ENCODE measurements around the gene DGCR8. TPM values are rescaled to one million over a fixed set of nuclear protein-coding genes. Genes with fewer than 3 reads are reported as not detected.

DGCR8 gene
- total and polyA plus RNA-seq, 2 of the 4 experiments (the other 2 are of a cell fraction): 16.7 to 25.3 TPM

DNA sequence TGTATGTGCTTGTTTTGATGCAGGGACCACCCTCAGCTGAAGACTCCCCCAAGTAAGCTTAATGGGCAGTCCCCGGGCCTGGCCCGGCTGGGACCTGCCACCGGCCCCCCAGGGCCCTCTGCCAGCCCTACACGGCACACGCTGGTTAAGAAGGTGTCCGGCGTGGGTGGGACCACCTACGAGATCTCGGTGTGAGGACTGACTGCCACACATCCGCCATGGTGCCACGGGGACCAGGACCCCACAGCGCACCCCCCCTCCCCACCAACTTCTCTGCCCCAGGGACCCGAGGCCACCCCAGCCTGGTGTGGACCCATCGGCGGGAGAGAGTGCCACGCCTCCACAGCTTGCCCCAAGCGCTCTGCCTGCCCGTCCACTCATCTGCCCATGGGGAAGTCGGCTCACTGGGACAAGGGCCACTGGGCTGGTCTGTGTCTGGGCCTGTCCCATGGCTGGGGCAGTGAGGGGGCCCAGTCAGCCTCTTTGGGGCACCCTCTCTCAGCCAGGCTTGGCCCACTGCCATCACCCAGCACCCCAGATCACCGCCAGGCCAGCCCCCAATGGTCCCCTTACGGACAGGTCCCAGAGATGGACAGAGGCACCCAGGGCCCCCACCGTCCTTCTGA is 65.3 kb downstream of the DGCR8 start:
- Histone ChIP-seq H2BK20ac (ENCODE audit: low read depth, low read length) (no peak overlapping the region), H3K36me3 (ENCODE audit: control insufficient read depth, insufficient read depth, low read length) (peaks cover 13% of the 10 kb centered on the region; the same call in 1 of the 2 replicates), H2BK120ac (ENCODE audit: low read depth, low read length) (no peak overlapping the region), H2BK15ac (ENCODE audit: low read depth, low read length) (no peak overlapping the region), H3K14ac (replicated peaks; ENCODE audit: low read depth, low read length) (no peak overlapping the region), H3K4ac (ENCODE audit: low read depth, low read length) (no peak overlapping the region), H4K5ac (ENCODE audit: low read depth, low read length) (no peak overlapping the region), H3K18ac (ENCODE audit: low read depth, low read length) (no peak overlapping the region), H3K27me3 (ENCODE audit: control insufficient read depth, insufficient read depth, low read length) (no peaks in the 10 kb centered on the region), H3K4me2 (ENCODE audit: low read depth, low read length) (no peak overlapping the region), H3K9me3 (ENCODE audit: control insufficient read depth, insufficient read depth, low read length) (no peaks in the 10 kb centered on the region), H4K91ac (ENCODE audit: insufficient read depth, low read depth, low read length) (no peak overlapping the region), H3K9me1 (ENCODE audit: insufficient read depth, low read length) (peaks cover 11% of the 10 kb centered on the region; the same call in 1 of the 2 replicates), H4K8ac (ENCODE audit: low read depth in 2 of 2, low read length in 2 of 2) (no peak overlapping the region), H2AFZ (replicated peaks; ENCODE audit: low read length, poor library complexity) (no peak overlapping the region), H3K56ac (ENCODE audit: extremely low read depth, insufficient read depth, low read length) (no peak overlapping the region), H3K27ac (ENCODE audit: insufficient read depth, low read length) (no peak overlapping the region), H3K79me1 (ENCODE audit: low read depth in 1 of 2, low read length in 2 of 2) (peaks cover 8 to 32% of the 10 kb centered on the region in 2 experiments; a peak in 3 of 4 replicates), H3K23ac (ENCODE audit: low read depth, low read length) (no peak overlapping the region), H2AK9ac (replicated peaks; ENCODE audit: low read depth, low read length, poor library complexity) (no peak overlapping the region), H2BK5ac (ENCODE audit: low read depth, low read length, poor library complexity, severe bottlenecking) (no peak overlapping the region), H3K4me1 (ENCODE audit: control insufficient read depth, insufficient read depth, low read length) (peaks cover 16% of the 10 kb centered on the region), H2AK5ac (ENCODE audit: low read depth, low read length) (no peak overlapping the region), H4K20me1 (ENCODE audit: insufficient read depth, low read length) (peaks cover 16% of the 10 kb centered on the region), H3K9ac (ENCODE audit: low read depth, low read length) (no peak overlapping the region), H3K4me3 (ENCODE audit: insufficient read depth, low read depth, low read length) (no peak overlapping the region)
- dilution Hi-C loops (cut with HindIII; ENCODE audit: low sequenced_read_pairs, unreplicated experiment): no loop called here
- ChIA-PET CTCF (no interaction called here), POLR2A (ENCODE audit: unreplicated experiment) (no interaction called here)
- no peak for ATAC-seq (ENCODE audit: low read depth)
- intact Hi-C loops (cut with micrococcal nuclease): no loop called here
- in situ Hi-C loops (cut with MboI; ENCODE audit: low sequenced_read_pairs): no loop called here
- BruUV-seq (replicated peaks): no TSS peak
- DNase-seq: no peak
- no peak for TF ChIP-seq MAFK (IDR thresholded peaks at IDR 0.05; ENCODE audit: low read depth, low read length)
- no peak for TF ChIP-seq SMC3 (IDR thresholded peaks at IDR 0.05; ENCODE audit: low read depth, low read length)
- no peak for TF ChIP-seq CHD1 (IDR thresholded peaks at IDR 0.05; ENCODE audit: low read depth, low read length)
- TF ChIP-seq RCOR1 (IDR thresholded peaks at IDR 0.05; ENCODE audit: insufficient replicate concordance, low read length): no peak
- no peak for TF ChIP-seq MAZ (IDR thresholded peaks at IDR 0.05; ENCODE audit: borderline replicate concordance, low read depth, low read length)
- no peak for TF ChIP-seq MXI1 (IDR thresholded peaks at IDR 0.05; ENCODE audit: borderline replicate concordance, low read depth, low read length)
- TF ChIP-seq CTCF (conservative IDR thresholded peaks at IDR 0.05; ENCODE audit: low read depth, low read length): no peak
- TF ChIP-seq, protein P1, sequence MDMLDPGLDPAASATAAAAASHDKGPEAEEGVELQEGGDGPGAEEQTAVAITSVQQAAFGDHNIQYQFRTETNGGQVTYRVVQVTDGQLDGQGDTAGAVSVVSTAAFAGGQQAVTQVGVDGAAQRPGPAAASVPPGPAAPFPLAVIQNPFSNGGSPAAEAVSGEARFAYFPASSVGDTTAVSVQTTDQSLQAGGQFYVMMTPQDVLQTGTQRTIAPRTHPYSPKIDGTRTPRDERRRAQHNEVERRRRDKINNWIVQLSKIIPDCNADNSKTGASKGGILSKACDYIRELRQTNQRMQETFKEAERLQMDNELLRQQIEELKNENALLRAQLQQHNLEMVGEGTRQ (IDR thresholded peaks at IDR 0.05; ENCODE audit: low read depth, low read length): no peak
- TF ChIP-seq BHLHE40 (IDR thresholded peaks at IDR 0.05; ENCODE audit: low read depth, low read length): no peak
- TF ChIP-seq NFE2L2 (IDR thresholded peaks at IDR 0.05; ENCODE audit: low read depth, low read length): no peak
- TF ChIP-seq, protein P2, sequence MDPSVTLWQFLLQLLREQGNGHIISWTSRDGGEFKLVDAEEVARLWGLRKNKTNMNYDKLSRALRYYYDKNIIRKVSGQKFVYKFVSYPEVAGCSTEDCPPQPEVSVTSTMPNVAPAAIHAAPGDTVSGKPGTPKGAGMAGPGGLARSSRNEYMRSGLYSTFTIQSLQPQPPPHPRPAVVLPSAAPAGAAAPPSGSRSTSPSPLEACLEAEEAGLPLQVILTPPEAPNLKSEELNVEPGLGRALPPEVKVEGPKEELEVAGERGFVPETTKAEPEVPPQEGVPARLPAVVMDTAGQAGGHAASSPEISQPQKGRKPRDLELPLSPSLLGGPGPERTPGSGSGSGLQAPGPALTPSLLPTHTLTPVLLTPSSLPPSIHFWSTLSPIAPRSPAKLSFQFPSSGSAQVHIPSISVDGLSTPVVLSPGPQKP (IDR thresholded peaks at IDR 0.05; ENCODE audit: borderline replicate concordance, low read depth, low read length): no peak
- TF ChIP-seq CEBPB (IDR thresholded peaks at IDR 0.05; ENCODE audit: low read depth, low read length): no peak
- TF ChIP-seq RFX5 (IDR thresholded peaks at IDR 0.05; ENCODE audit: low read depth, low read length): no peak
- no peak for TF ChIP-seq RAD21 (IDR thresholded peaks at IDR 0.05; ENCODE audit: low read length)
- no peak for TF ChIP-seq FOS (IDR thresholded peaks at IDR 0.05; ENCODE audit: low read depth, low read length)
- TF ChIP-seq POLR2A (IDR thresholded peaks at IDR 0.05; ENCODE audit: low read depth, low read length): no peak
- WGBS, 2 experiments (ENCODE audit: extremely low coverage in 2 of 2, insufficient read length in 1 of 2): 94% methylated on average over 9 of the region's 22 CpGs; no CpG with 5 or more reads in 1 of the 2 experiments
